Body of pancreas (tissue), 4 donors: ENCODE results near the gene RAD51B. TPM values are rescaled to one million over a fixed set of nuclear protein-coding genes. Genes with fewer than 3 reads are reported as not detected.
"Not testable (repeated sequence)": the region's sequence is repeated elsewhere in the genome, so short reads cannot be mapped to it uniquely, and the experiment has no call there.

Experiments
- ATAC-seq: fragments of 150-250 bp; one replicate; pipeline ENCODE4 v1.9.1; 2016
- DNase-seq, 4 donors: peaks; one replicate each; pipeline ENCODE4 v3.0.0-alpha.2; 2019
- H3K27ac ChIP-seq, 4 donors: fragments of 200-600 bp; sonication (generic); 1 replicate in 3 of 4; 2 replicates in 1 of 4; pipeline versions ENCODE4 v1.5.1 to v1.6.1; 2016 to 2019; ENCODE audit warnings: mild to moderate bottlenecking in 1 of 4, mixed read lengths in 1 of 4, moderate library complexity in 1 of 4
- H3K27me3 ChIP-seq, 2 donors: fragments of 200-600 bp; sonication (generic); one replicate each; pipeline ENCODE4 v1.6.0; 2016; ENCODE audit warnings: mild to moderate bottlenecking in 1 of 2
- H3K36me3 ChIP-seq, 2 donors: fragments of 200-600 bp; sonication (generic); replicated peaks in 1 of 2; 2 replicates each; pipeline ENCODE4 v1.5.1; 2016; ENCODE audit warnings: low read depth in 2 of 2; ENCODE audit not compliant: insufficient read depth in 1 of 2
- H3K4me1 ChIP-seq: fragments of 200-600 bp; sonication (generic); one replicate; pipeline ENCODE4 v1.6.0; 2016
- H3K4me3 ChIP-seq, 2 donors: fragments of 200-600 bp; sonication (generic); 1 replicate in 1 of 2; 2 replicates in 1 of 2; pipeline ENCODE4 v1.5.1; 2016 to 2019
- H3K9me3 ChIP-seq, 3 donors: fragments of 200-600 bp; sonication (generic); 1 replicate in 2 of 3; 2 replicates in 1 of 3; pipeline ENCODE4 v1.5.1; 2016
- CTCF ChIP-seq, 7 experiments: fragments of 450-650 bp in 4 of 7; fragments of 200-600 bp in 3 of 7; sonication (generic) in 3 of 7; IDR thresholded peaks; one replicate each; pipeline ENCODE4 v1.5.1; 2016 to 2019; ENCODE audit warnings: antibody characterized with exemption in 7 of 7
- POLR2A ChIP-seq, 3 donors: fragments of 450-650 bp; IDR thresholded peaks; one replicate each; pipeline ENCODE4 v1.6.1; 2016; ENCODE audit warnings: antibody characterized with exemption in 3 of 3, mild to moderate bottlenecking in 2 of 3
- WGBS, 2 donors: methylation state at CpG; one replicate each; pipeline ENCODE4 v1.1.5; 2017; 5-methylcytosine and 5-hydroxymethylcytosine counted together
- intact Hi-C: fragments of 100-400 bp; cut with DNase I; formaldehyde crosslinking; loops from one replicate; pipeline ENCODE4 v1.15.1; 2023
- total RNA-seq, 2 donors: library from RNA; depleted of rRNA; stranded (reverse); fragments of >200 nt; gene quantifications; one replicate each; pipeline ENCODE4 v1.1.0, GENCODE V29; 2016

RAD51B gene
- total RNA-seq, 2 donors from 2014 or later, result 12.2 to 29.6 TPM

DNA sequence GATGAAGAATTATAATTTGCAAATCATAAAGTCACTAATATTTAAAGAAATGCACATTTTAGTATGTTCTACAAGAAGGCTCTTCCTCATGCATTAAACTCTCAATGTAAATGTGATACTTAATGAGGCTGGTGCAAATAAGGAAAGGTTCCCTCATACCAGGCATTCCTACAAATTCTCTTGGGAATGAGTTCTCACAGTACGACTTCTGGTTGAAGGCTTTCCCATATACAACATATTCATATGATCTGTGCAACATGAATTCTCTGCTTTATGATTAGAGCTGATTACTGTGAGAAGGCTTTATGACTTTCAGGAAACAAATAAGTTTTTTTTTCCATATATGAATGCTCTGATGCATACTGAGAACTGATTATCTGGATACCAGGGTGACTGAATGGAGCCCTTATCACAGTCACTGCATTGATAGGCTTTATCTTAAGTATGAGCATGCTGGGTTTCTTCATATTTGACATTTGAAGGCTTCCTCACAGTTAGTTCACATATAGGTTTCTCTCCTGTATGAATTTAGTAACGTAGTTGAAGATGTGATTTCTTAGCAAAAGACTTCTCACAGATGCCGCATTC, 293.9 kb downstream of the RAD51B start:
- no peak for TF ChIP-seq POLR2A (IDR thresholded peaks at IDR 0.05)
- TF ChIP-seq CTCF (IDR thresholded peaks at IDR 0.05), result no peak
- H3K27me3 ChIP-seq, result no peaks in the 10 kb centered on the region
- H3K9me3 ChIP-seq, result no peaks in the 10 kb centered on the region
- ATAC-seq, result no peak
- peaks cover 7% of the 10 kb centered on the region for H3K4me1 ChIP-seq
- H3K36me3 ChIP-seq, result no peaks in the 10 kb centered on the region
- H3K27ac ChIP-seq, result no peak overlapping the region
- H3K4me3 ChIP-seq, result no peak overlapping the region
- 84 to 89% methylated on average over 3 of the region's 3 CpGs for WGBS, 2 donors
- DNase-seq, result no peak
- intact Hi-C loops, result no loop called here

DNA sequence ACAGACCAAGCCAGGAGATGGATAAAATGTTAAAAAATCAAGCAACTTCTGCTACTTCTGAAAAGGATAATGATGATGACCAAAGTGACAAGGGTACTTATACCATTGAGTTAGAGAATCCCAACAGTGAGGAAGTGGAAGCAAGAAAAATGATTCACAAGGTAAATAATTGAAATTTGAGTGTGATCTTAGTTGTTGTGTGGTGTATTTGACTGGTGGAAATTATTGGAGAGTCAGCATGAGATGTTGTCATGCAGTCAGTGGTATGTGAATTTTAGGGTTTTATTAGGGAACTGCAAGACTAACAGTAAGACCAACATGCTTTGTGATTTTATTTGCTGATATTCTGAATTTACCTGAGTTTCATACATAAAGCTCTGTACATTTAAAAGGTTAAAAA, 296.4 kb downstream of the RAD51B start:
- H3K27me3 ChIP-seq, intact Hi-C loops, H3K4me3 ChIP-seq, H3K36me3 ChIP-seq, ATAC-seq, H3K27ac ChIP-seq, DNase-seq, H3K4me1 ChIP-seq, H3K9me3 ChIP-seq: not testable (repeated sequence)

DNA sequence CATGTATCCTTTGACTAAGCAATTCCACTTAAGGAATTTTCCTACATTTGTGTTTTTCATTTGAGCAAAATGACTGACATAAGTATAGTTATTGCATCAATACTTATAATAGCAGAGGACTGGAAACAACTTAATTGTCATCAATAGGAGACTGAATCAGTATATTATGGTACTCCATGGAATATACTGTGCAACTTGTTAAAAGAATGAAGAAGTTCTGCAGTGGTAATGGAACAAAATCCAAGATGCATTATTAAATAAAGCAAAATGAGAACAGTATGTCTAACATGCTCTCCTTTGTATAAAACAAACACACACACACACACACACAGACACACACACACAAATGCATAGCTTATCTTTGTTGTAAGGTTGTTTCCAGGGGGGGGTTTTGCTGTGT, 303.1 kb downstream of the RAD51B start:
- H3K27ac ChIP-seq, result no peak overlapping the region
- DNase-seq (no peak), ATAC-seq (no peak)
- H3K4me3 ChIP-seq, result no peak overlapping the region
- TF ChIP-seq POLR2A (IDR thresholded peaks at IDR 0.05), result no peak
- TF ChIP-seq CTCF (IDR thresholded peaks at IDR 0.05), result no peak
- intact Hi-C loops, result no loop called here
- H3K27me3 ChIP-seq, result no peaks in the 10 kb centered on the region
- no peaks in the 10 kb centered on the region for H3K9me3 ChIP-seq
- H3K36me3 ChIP-seq, result no peaks in the 10 kb centered on the region
- peaks cover 10% of the 10 kb centered on the region for H3K4me1 ChIP-seq

DNA sequence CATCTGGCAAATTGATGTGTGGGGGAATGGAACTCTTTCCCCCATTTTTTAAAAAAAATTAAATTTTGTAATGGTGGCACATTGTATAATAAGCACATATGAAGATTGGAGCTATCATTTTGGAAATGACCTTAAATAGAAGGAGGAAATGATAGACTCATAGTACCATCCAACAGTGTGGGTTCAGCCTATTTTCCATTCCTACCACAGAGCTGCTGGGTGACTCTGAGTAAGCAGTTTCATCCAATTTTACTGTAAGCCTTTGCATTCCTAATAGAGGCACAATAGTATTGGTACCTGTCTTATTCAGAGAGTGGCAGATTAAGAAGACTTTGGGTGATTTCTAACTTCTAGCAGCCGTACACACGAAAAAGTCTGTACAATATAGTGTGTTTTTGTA, 304.5 kb downstream of the RAD51B start:
- no peak for ATAC-seq
- no peak for DNase-seq
- no peaks in the 10 kb centered on the region for H3K27me3 ChIP-seq
- no peak overlapping the region for H3K27ac ChIP-seq
- 95 to 100% methylated on average over 2 of the region's 2 CpGs for WGBS, 2 donors
- no peaks in the 10 kb centered on the region for H3K36me3 ChIP-seq
- peaks cover 10% of the 10 kb centered on the region for H3K4me1 ChIP-seq
- no peak for TF ChIP-seq CTCF (IDR thresholded peaks at IDR 0.05)
- TF ChIP-seq POLR2A (IDR thresholded peaks at IDR 0.05), result no peak
- intact Hi-C loops, result no loop called here
- no peak overlapping the region for H3K4me3 ChIP-seq
- no peaks in the 10 kb centered on the region for H3K9me3 ChIP-seq

- Histone ChIP-seq H3K9me3 (no peaks in the 10 kb centered on the region), H3K27ac (peak overlapping the region in 1 of 4 donors; percentile 27), H3K4me1 (peaks cover 10% of the 10 kb centered on the region), H3K4me3 (no peak overlapping the region), H3K36me3 (no peaks in the 10 kb centered on the region), H3K27me3 (no peaks in the 10 kb centered on the region)
- TF ChIP-seq POLR2A (IDR thresholded peaks at IDR 0.05), result no peak
- no peak for TF ChIP-seq CTCF (IDR thresholded peaks at IDR 0.05)
- WGBS, 2 donors, result 50% methylated on average over 3 of the region's 3 CpGs
- no peak for DNase-seq
- no peak for ATAC-seq
- intact Hi-C loops, result no loop called here
These were observed 305.6 kb downstream of the RAD51B start for GRCh38 chr14:68124979-68125731.
